Liver (tissue), 9 donors: ENCODE results near the gene PLA2G7. TPM values are rescaled to one million over a fixed set of nuclear protein-coding genes. Genes with fewer than 3 reads are reported as not detected.

ENCODE experiments used
- DNase-seq: peaks from one replicate; pipeline ENCODE4 v3.0.0-alpha.2; 2017; ENCODE audit warnings: low spot score
- H3K27ac ChIP-seq, 2 donors: one replicate each; pipeline ENCODE4 v1.7.0; 2013; ENCODE audit warnings: inconsistent platforms in 2 of 2, low read length in 2 of 2, control low read depth in 1 of 2, low read depth in 1 of 2, mild to moderate bottlenecking in 1 of 2
- H3K27me3 ChIP-seq, 4 donors: one replicate each; pipeline versions ENCODE4 v1.6.1 to v1.7.0; 2013; ENCODE audit warnings: low read length in 3 of 4, inconsistent platforms in 1 of 4, mild to moderate bottlenecking in 1 of 4, moderate library complexity in 1 of 4; ENCODE audit not compliant: control insufficient read depth in 4 of 4, insufficient read depth in 4 of 4
- H3K36me3 ChIP-seq, 4 donors: one replicate each; pipeline versions ENCODE4 v1.6.1 to v1.7.0; 2013; ENCODE audit warnings: low read length in 3 of 4, mild to moderate bottlenecking in 3 of 4, low read depth in 1 of 4, moderate library complexity in 1 of 4; ENCODE audit not compliant: control insufficient read depth in 4 of 4, insufficient read depth in 3 of 4
- H3K4me1 ChIP-seq, 4 donors: one replicate each; pipeline versions ENCODE4 v1.6.1 to v1.7.0; 2013; ENCODE audit warnings: low read length in 3 of 4, mild to moderate bottlenecking in 3 of 4, moderate library complexity in 1 of 4; ENCODE audit not compliant: control insufficient read depth in 4 of 4, insufficient read depth in 4 of 4
- H3K4me3 ChIP-seq, 3 donors: one replicate each; pipeline versions ENCODE4 v1.6.1 to v1.7.0; 2013; ENCODE audit warnings: low read length in 3 of 3, control low read depth in 1 of 3, low read depth in 1 of 3, mild to moderate bottlenecking in 1 of 3
- H3K9ac ChIP-seq, 2 donors: one replicate each; pipeline ENCODE4 v1.7.0; 2013; ENCODE audit warnings: low read length in 2 of 2, mild to moderate bottlenecking in 2 of 2, moderate library complexity in 2 of 2, control low read depth in 1 of 2, low read depth in 1 of 2
- H3K9me3 ChIP-seq, 4 donors: one replicate each; pipeline versions ENCODE4 v1.6.1 to v1.7.0; 2013; ENCODE audit warnings: low read length in 3 of 4; ENCODE audit not compliant: control insufficient read depth in 4 of 4
- EGR1 ChIP-seq, 2 donors: IDR thresholded peaks; 2 replicates each; pipeline ENCODE4 v1.6.1; 2016 to 2018; ENCODE audit warnings: antibody characterized with exemption in 2 of 2, low read depth in 2 of 2
- FOXA2 ChIP-seq: IDR thresholded peaks from 2 replicates; pipeline ENCODE4 v1.6.1; 2016; ENCODE audit warnings: antibody characterized with exemption
- GABPA ChIP-seq, 2 donors: IDR thresholded peaks in 1 of 2; conservative IDR thresholded peaks in 1 of 2; 2 replicates each; pipeline ENCODE4 v1.6.1; 2016; ENCODE audit warnings: antibody characterized with exemption in 2 of 2, mild to moderate bottlenecking in 1 of 2, moderate library complexity in 1 of 2
- HNF4A ChIP-seq, 2 donors: conservative IDR thresholded peaks; 2 replicates each; pipeline ENCODE4 v1.6.1; 2016; ENCODE audit warnings: antibody characterized with exemption in 2 of 2, mild to moderate bottlenecking in 2 of 2
- HNF4G ChIP-seq: IDR thresholded peaks from 2 replicates; pipeline ENCODE4 v1.6.1; 2016; ENCODE audit warnings: antibody characterized with exemption
- JUND ChIP-seq, 2 donors: IDR thresholded peaks; 2 replicates each; pipeline ENCODE4 v1.6.1; 2016; ENCODE audit warnings: antibody characterized with exemption in 2 of 2
- MAX ChIP-seq: IDR thresholded peaks from 2 replicates; pipeline ENCODE4 v1.6.1; 2016; ENCODE audit warnings: antibody characterized with exemption
- NR2F2 ChIP-seq: IDR thresholded peaks from 2 replicates; pipeline ENCODE4 v1.6.1; 2016; ENCODE audit warnings: antibody characterized with exemption
- RAD21 ChIP-seq, 2 donors: IDR thresholded peaks; 2 replicates each; pipeline ENCODE4 v1.6.1; 2016; ENCODE audit warnings: antibody characterized with exemption in 2 of 2, mild to moderate bottlenecking in 2 of 2
- REST ChIP-seq: IDR thresholded peaks from 2 replicates; pipeline ENCODE4 v1.6.1; 2016; ENCODE audit warnings: antibody characterized with exemption, mild to moderate bottlenecking
- RXRA ChIP-seq, 2 donors: IDR thresholded peaks; 2 replicates each; pipeline ENCODE4 v1.6.1; 2017 to 2018; ENCODE audit warnings: antibody characterized with exemption in 2 of 2, mild to moderate bottlenecking in 1 of 2
- SP1 ChIP-seq: IDR thresholded peaks from 2 replicates; pipeline ENCODE4 v1.6.1; 2018; ENCODE audit warnings: antibody characterized with exemption, mild to moderate bottlenecking
- TAF1 ChIP-seq: conservative IDR thresholded peaks from 2 replicates; pipeline ENCODE4 v1.6.1; 2016; ENCODE audit warnings: antibody characterized with exemption, mild to moderate bottlenecking
- YY1 ChIP-seq: IDR thresholded peaks from 2 replicates; pipeline ENCODE4 v1.6.1; 2016; ENCODE audit warnings: antibody characterized with exemption, mild to moderate bottlenecking
- ZBTB33 ChIP-seq: IDR thresholded peaks from 2 replicates; pipeline ENCODE4 v1.6.1; 2016; ENCODE audit warnings: antibody characterized with exemption
- WGBS: extraction: QIAGEN DNeasy Blood & Tissue Kit; methylation state at CpG from one replicate; pipeline ENCODE4 v1.1.7; 2013; 5-methylcytosine and 5-hydroxymethylcytosine counted together
- polyA plus RNA-seq, 2 donors: library from polyadenylated mRNA; stranded (reverse) in 1 of 2; unstranded in 1 of 2; fragments of 200-250 nt in 1 of 2; fragments of >200 nt in 1 of 2; fragmentation: Nextera tagmentation in 1 of 2; extraction: Ambion mirVana in 1 of 2; gene quantifications; one replicate each; pipeline versions ENCODE4 v1.2.1 to v1.2.3, GENCODE V29; 2013 to 2015
- total RNA-seq, 2 donors: library from RNA; depleted of rRNA; stranded (reverse); fragments of >200 nt; gene quantifications; one replicate each; pipeline ENCODE4 v1.2.3, GENCODE V29; 2014
- donor health status: healthy.
- donor health status: healthy.
- donor health status: healthy.
- donor health status: healthy.
- donor health status: healthy.

The PLA2G7 gene
- total and polyA plus RNA-seq, 4 donors, result 0.35 to 24.7 (median 1.3) TPM

GRCh38 chr6:46688966-46689335 is 46.2 kb downstream of the PLA2G7 start (continued):
- no peak for TF ChIP-seq GABPA (IDR thresholded peaks at IDR 0.05 in 1 of 2, conservative IDR thresholded peaks at IDR 0.05 in 1 of 2)

- H3K36me3 ChIP-seq, result no peaks in the 10 kb centered on the region
- no peaks in the 10 kb centered on the region for H3K27me3 ChIP-seq
- peaks cover 0 to 4% (median 0%) of the 10 kb centered on the region in 4 donors for H3K9me3 ChIP-seq
- no peak for TF ChIP-seq FOXA2
- no peak for TF ChIP-seq REST
- TF ChIP-seq NR2F2, result no peak
- TF ChIP-seq TAF1, result no peak
- no peak for TF ChIP-seq EGR1 (IDR thresholded peaks at IDR 0.05; ENCODE audit: low read depth in 2 of 2)
- TF ChIP-seq RAD21 (IDR thresholded peaks at IDR 0.05), result no peak
- TF ChIP-seq ZBTB33, result no peak
- TF ChIP-seq YY1, result no peak
- TF ChIP-seq JUND (IDR thresholded peaks at IDR 0.05), result no peak
- no peak for DNase-seq
- no peak overlapping the region for H3K9ac ChIP-seq
- H3K27ac ChIP-seq, result no peak overlapping the region
- 93% methylated on average over 85 of the region's 85 CpGs for WGBS
- H3K4me3 ChIP-seq, result no peak overlapping the region
- H3K4me1 ChIP-seq, result peaks cover 0 to 6% (median 0%) of the 10 kb centered on the region in 4 donors
Observed at GRCh38 chr6:46688117-46688965, 46.8 kb downstream of the PLA2G7 start.

GRCh38 chr6:46687619-46688097 is 47.5 kb downstream of the PLA2G7 start, which contains the start of gene TDRD6:
Gene TDRD6, plus strand, starts transcription at chr6:46687885. Its CDS starts 244 bp downstream, at chr6:46688129.
- H3K9me3 ChIP-seq, result peaks cover 0 to 4% (median 0%) of the 10 kb centered on the region in 4 donors
- DNase-seq, result no peak
- TF ChIP-seq MAX, result no peak
- no peak for TF ChIP-seq REST
- TF ChIP-seq SP1, result no peak
- no peak for TF ChIP-seq FOXA2
- TF ChIP-seq ZBTB33, result no peak
- TF ChIP-seq RAD21 (IDR thresholded peaks at IDR 0.05), result no peak
- no peak for TF ChIP-seq EGR1 (IDR thresholded peaks at IDR 0.05; ENCODE audit: low read depth in 2 of 2)
- no peak for TF ChIP-seq NR2F2
- TF ChIP-seq HNF4G, result no peak
- TF ChIP-seq HNF4A (conservative IDR thresholded peaks at IDR 0.05), result no peak
- TF ChIP-seq RXRA (IDR thresholded peaks at IDR 0.05), result no peak
- TF ChIP-seq TAF1, result no peak
- no peak for TF ChIP-seq JUND (IDR thresholded peaks at IDR 0.05)

More at GRCh38 chr6:46687619-46688097, 47.5 kb downstream of the PLA2G7 start, which contains the start of gene TDRD6:
- Histone ChIP-seq H3K4me3 (no peak within 1 kb of the TSS), H3K27me3 (no peaks in the 10 kb centered on the region), H3K27ac (no peak within 1 kb of the TSS), H3K4me1 (peaks cover 0 to 6% (median 0%) of the 10 kb centered on the region in 4 donors), H3K36me3 (no peaks in the 10 kb centered on the region), H3K9ac (no peak within 1 kb of the TSS)
- WGBS, result 88% methylated on average over 41 of the region's 41 CpGs
